HG03565 (cell line): ENCODE measurements around the gene ADAM19.
"Not testable (repeated sequence)": the region's sequence is repeated elsewhere in the genome, so short reads cannot be mapped to it uniquely, and the experiment has no call there.

Source experiments
- ATAC-seq: cut with Tn5 transposase; IDR thresholded peaks from one replicate; pipeline ENCODE4 v1.9.1; 2021; ENCODE audit warnings: mild to moderate bottlenecking, moderate library complexity; ENCODE audit not compliant: unreplicated experiment

ADAM19 gene

GRCh38 chr5:157487358-157487757 is 88.2 kb downstream of the ADAM19 start:
- no peak for ATAC-seq

- no peak for ATAC-seq
Measured at GRCh38 chr5:157486861-157487260, 88.7 kb downstream of the ADAM19 start.

GRCh38 chr5:157486221-157486681 is 89.3 kb downstream of the ADAM19 start:
- no peak for ATAC-seq

- no peak for ATAC-seq
Measured at GRCh38 chr5:157485811-157486210, 89.8 kb downstream of the ADAM19 start.

GRCh38 chr5:157485340-157485739 is 90.2 kb downstream of the ADAM19 start:
- ATAC-seq = no peak

- no peak for ATAC-seq
Measured at GRCh38 chr5:157484768-157485167, 90.8 kb downstream of the ADAM19 start.

- not testable (repeated sequence) for ATAC-seq
Measured at GRCh38 chr5:157482702-157483101, 92.9 kb downstream of the ADAM19 start.

GRCh38 chr5:157481666-157482065 is 93.9 kb downstream of the ADAM19 start:
- ATAC-seq = no peak

- ATAC-seq = no peak
Measured at GRCh38 chr5:157481265-157481664, 94.3 kb downstream of the ADAM19 start.

GRCh38 chr5:157479612-157480510 is 95.7 kb downstream of the ADAM19 start:
- ATAC-seq = no peak

- no peak for ATAC-seq
Measured at GRCh38 chr5:157479166-157479565, 96.4 kb downstream of the ADAM19 start.

- no peak for ATAC-seq
Measured at GRCh38 chr5:157478726-157479125, 96.8 kb downstream of the ADAM19 start.

GRCh38 chr5:157477814-157478494 is 97.6 kb downstream of the ADAM19 start:
- no peak for ATAC-seq

GRCh38 chr5:157476702-157477408 is 98.7 kb downstream of the ADAM19 start:
- peak; percentile 63 for ATAC-seq

- ATAC-seq = no peak
Measured at GRCh38 chr5:157475432-157475831, 100.1 kb downstream of the ADAM19 start.

GRCh38 chr5:157473383-157474320 is 101.9 kb downstream of the ADAM19 start:
- ATAC-seq = no peak

GRCh38 chr5:157471709-157472108 is 103.9 kb downstream of the ADAM19 start:
- ATAC-seq = no peak

- ATAC-seq = no peak
Measured at GRCh38 chr5:157470631-157471030, 104.9 kb downstream of the ADAM19 start.

GRCh38 chr5:157469687-157470086 is 105.9 kb downstream of the ADAM19 start:
- ATAC-seq = no peak

GRCh38 chr5:157469073-157469472 is 106.5 kb downstream of the ADAM19 start:
- ATAC-seq = no peak
